ENCODE data around the gene TVP23C.

Gene TVP23C

DNA sequence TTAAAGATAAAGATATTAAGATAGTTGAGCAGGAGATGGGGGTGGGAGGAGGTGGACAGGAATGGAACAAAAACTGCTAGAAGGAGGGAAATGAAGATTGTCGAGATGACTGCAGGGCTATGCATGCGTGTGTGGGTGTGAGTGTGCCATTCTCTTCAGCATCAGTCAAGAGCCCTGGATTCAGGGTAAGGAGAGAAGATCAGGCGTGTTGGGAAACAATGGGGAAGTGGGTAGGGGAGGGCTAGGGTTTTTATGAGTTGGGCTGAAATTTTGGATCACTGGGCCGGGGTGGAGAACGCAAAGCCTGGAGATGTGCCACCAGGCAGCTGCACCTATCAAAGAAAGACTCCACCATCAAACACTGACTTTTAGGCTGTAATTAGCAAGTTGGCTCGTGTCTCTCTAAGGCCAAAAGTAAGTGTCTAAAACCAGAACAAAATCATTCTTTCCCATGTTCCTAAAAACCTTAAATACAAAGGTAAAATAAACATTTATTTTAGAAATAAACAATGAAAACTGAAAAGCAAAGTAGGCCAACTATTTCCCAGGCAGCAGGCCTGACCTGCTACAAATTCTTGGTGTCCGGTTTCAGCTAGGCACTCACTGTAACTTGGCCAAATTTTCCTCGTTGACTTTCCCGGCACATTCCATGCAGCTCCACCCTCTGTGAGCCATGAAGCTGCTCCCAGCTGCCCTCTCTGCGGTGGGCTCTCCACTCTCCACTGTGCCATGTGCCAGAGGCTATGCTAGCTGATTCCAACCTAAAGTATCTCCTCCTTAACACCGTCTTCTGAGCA is 100.1 kb downstream of the TVP23C start:
- no peak for DNase-seq

DNA sequence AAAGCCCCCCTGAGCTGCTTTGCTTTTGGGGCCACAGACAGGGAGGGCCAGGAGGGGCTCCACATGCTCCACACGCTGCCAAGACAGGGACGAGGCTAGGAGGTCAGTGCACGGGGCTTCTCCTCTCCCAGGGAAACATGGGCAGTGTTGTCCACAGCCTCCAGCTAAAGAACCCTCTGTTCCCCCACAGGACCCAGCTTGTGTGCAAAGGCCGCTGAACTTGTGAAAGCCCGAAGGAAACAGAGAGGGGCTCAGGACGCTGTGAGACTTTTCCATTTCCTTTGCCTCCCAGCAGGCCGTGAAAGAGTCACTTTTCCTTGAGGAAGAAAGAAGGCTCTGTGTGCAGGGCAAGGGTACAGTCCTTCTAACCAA is 105.6 kb downstream of the TVP23C start:
- DNase-seq = no peak

DNA sequence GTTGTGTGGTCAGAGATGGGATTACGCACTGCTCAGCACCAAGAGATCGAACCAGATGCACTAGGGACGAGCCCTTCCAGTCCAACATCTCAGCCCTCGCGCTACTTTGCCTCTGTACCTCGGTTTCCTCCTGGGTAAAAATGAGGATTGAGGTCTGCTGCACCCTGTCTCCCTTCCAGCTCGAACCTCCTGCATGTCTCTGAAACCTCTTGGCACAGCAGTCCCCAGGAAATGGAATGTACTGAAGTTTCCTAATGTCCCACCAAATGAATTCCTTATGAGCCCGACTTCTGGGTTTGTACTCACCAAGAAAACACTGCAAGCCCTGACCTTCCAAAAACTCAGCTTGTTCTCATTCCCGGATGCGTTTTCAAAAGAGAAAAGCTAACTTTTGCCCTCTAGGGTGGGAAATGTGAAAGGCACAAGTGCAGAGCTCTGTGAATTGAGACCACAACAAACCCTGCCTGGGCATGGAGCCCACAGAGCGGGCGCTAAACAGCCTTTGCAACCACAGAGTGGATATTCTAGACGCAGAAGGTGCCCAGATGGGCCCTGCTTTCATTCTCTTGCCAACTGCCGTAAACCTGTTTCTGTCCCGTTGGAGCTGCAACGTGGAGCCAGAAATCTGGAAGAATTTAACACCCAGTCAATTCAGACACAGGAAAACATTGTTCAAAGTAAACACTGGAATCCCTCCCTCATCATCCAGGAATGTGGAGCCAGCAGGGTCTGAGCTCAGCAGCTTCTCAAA is 106.1 kb downstream of the TVP23C start:
- DNase-seq = no peak

DNA sequence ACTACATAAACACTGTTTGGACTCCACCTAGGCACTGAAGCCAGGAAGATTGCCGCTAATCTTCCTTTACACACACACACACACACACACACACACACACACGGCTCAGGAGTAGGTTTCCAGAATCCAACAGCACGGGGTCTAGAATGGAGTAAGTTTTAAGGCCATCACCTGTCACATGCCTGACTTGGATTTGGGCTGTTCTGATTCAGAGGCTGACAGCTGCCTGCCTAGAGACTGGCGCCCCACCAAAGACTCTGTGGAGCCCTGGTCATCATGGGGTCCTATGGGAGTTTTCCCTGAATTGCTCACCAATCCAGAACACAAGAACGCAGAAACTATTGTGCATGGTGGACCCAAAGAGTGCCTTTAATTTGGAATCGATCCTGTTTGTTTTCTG is 106.8 kb downstream of the TVP23C start:
- DNase-seq = no peak

DNA sequence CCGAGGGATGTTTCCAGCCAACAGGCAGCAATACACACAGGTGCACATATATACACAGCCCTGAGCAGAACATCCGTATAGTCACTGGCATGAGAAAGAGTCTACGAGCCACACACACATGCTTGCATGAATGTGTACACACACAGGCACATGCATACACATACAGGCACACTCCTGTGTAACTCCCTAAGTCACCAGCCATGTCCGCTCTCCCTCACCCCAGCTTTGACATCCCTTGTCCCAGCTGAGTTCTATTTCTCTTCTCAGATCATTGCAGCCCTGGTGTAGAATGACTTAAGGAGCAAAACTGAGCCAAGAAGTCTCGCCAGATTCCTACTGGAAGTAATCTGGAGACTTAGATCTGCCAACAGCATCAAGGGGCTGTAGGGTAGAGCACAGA is 108.9 kb downstream of the TVP23C start:
- DNase-seq = no peak

DNA sequence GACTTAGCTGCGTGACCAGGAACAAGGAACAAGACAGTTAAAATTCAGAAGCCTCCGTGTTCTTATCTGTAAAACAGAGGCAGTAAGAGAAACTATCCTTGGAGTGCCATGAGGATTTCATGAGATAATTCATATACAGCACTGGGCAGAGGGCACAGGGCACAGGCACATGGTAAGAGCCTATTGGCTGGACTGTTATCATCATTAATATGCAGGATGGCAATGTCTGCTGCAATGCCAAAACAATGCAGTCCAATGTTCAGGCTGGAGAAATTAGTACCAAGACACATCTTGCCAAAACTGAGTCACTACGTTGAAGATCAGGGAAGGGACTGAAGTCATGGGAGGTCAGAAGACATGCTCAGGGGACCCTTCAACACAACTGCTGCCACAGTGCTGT is 109.5 kb downstream of the TVP23C start:
- no peak for DNase-seq

DNA sequence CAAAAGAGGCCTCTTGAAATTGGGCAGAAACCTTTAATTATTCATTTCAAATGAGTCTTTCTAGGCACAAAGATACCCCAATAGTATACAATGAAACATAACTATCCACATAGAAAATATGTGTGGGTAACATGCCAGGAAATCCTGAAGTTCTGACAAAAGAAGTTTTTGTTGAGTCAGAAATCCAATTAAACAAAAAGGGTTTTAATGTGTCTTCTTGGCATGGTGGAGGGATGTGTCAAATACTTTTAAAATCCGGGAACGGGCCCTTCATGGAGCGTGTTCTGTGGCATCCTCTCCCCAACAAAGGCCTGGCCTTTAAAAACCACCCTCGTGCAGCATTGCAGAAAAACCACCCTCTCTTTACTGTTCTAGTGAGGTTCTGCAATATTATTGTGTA is 110.0 kb downstream of the TVP23C start:
- DNase-seq = no peak

DNA sequence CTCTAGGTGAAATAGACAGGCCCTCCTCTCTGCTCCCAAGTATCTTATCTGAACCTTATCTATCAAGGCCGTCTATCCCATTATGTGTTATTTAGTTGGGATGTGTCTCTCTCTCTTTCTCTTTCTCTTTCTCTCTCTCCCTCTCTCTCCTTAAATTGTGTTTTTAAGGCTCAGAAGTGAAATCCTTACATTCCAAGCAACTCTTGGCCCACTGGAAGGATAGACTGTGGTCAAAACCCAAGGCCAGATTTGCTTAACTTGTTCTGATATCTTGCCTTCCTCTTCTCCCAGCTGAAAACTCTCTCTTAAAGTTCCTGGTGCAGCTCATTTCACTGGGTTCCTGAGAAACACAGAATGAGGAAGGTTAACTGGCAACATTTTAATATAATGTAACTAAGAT is 110.5 kb downstream of the TVP23C start:
- no peak for DNase-seq
